Keratinocyte (primary cell): ENCODE results near the gene SP140L. TPM values are rescaled to one million over a fixed set of nuclear protein-coding genes. Genes with fewer than 3 reads are reported as not detected.
A peak's percentile ranks its signal among the peaks of the same experiment; 100 is the strongest.

ENCODE experiments used
- DNase-seq: peaks from one replicate; pipeline ENCODE4 v3.0.0-alpha.2; 2011; ENCODE audit warnings: low read depth, missing footprints, low spot score
- FAIRE-seq: peaks from 2 replicates; lab custom pipeline; 2011; peaks lifted over from hg19 to GRCh38; lab: Jason Lieb, UNC
- H2AFZ ChIP-seq: 2 replicates; pipeline ENCODE4 v1.6.0; 2012; ENCODE audit warnings: low read length, control low read depth, inconsistent platforms; ENCODE audit not compliant: control insufficient read depth
- H3K27ac ChIP-seq: 2 replicates; pipeline ENCODE4 v1.5.1; 2011; ENCODE audit warnings: low read length; ENCODE audit not compliant: control insufficient read depth, insufficient read depth
- H3K27me3 ChIP-seq: 3 replicates; pipeline ENCODE4 v1.6.0; 2011; ENCODE audit warnings: low read length; ENCODE audit not compliant: control insufficient read depth, insufficient read depth; ENCODE audit errors: extremely low read depth
- H3K36me3 ChIP-seq, 2 experiments: 2 replicates in 1 of 2; 3 replicates in 1 of 2; pipeline ENCODE4 v1.5.1; 2011; ENCODE audit warnings: low read length in 2 of 2, mild to moderate bottlenecking in 1 of 2; ENCODE audit not compliant: control insufficient read depth in 2 of 2, insufficient read depth in 2 of 2; ENCODE audit errors: extremely low read depth in 1 of 2
- H3K4me1 ChIP-seq: 3 replicates; pipeline ENCODE4 v1.5.1; 2011; ENCODE audit warnings: low read length; ENCODE audit not compliant: control insufficient read depth, insufficient read depth; ENCODE audit errors: extremely low read depth
- H3K4me2 ChIP-seq: 3 replicates; pipeline ENCODE4 v1.6.0; 2011; ENCODE audit warnings: low read depth, low read length; ENCODE audit not compliant: control insufficient read depth, insufficient read depth; ENCODE audit errors: extremely low read depth
- H3K4me3 ChIP-seq, 3 experiments: fragments of 200-600 bp in 1 of 3; sonication (generic) in 1 of 3; 2 replicates in 2 of 3; 3 replicates in 1 of 3; pipeline ENCODE4 v1.5.1; 2011 to 2016; ENCODE audit warnings: low read length in 3 of 3, mild to moderate bottlenecking in 3 of 3, control low read depth in 2 of 3, inconsistent platforms in 1 of 3, low read depth in 1 of 3, mixed read lengths in 1 of 3, mixed run types in 1 of 3, moderate library complexity in 1 of 3; ENCODE audit not compliant: control insufficient read depth in 2 of 3, insufficient read depth in 2 of 3; ENCODE audit errors: extremely low read depth in 1 of 3
- H3K79me2 ChIP-seq: 2 replicates; pipeline ENCODE4 v1.6.0; 2012; ENCODE audit warnings: low read length; ENCODE audit not compliant: control insufficient read depth, insufficient read depth
- H3K9ac ChIP-seq: 3 replicates; pipeline ENCODE4 v1.6.0; 2011; ENCODE audit warnings: low read length; ENCODE audit not compliant: control insufficient read depth, insufficient read depth; ENCODE audit errors: extremely low read depth
- H3K9me1 ChIP-seq: 3 replicates; pipeline ENCODE4 v1.6.0; 2011; ENCODE audit warnings: low read length; ENCODE audit not compliant: control insufficient read depth, insufficient read depth; ENCODE audit errors: extremely low read depth
- H3K9me3 ChIP-seq: 2 replicates; pipeline ENCODE4 v1.5.1; 2012; ENCODE audit warnings: low read depth, low read length; ENCODE audit not compliant: control insufficient read depth
- H4K20me1 ChIP-seq: 3 replicates; pipeline ENCODE4 v1.6.0; 2011; ENCODE audit warnings: low read length; ENCODE audit not compliant: control insufficient read depth, insufficient read depth; ENCODE audit errors: extremely low read depth
- EZH2 ChIP-seq: IDR thresholded peaks from one replicate; pipeline ENCODE4 v1.6.1; 2012; ENCODE audit warnings: inconsistent platforms, mild to moderate bottlenecking, low read length, moderate library complexity
- dilution Hi-C: fragments of 300-500 bp; cut with MboI; formaldehyde crosslinking; loops from one replicate; pipeline ENCODE4 v1.7.0; 2020; ENCODE audit warnings: low sequenced_read_pairs; ENCODE audit not compliant: extremely low pct_ligation_motif_present
- polyA plus RNA-seq, 5 experiments: library from polyadenylated mRNA; depleted of rRNA in 3 of 5; stranded (reverse) in 3 of 5; stranded (forward) in 1 of 5; unstranded in 1 of 5; fragments of >200 nt; gene quantifications; 1 replicate in 1 of 5; 2 replicates in 3 of 5; 3 replicates in 1 of 5; pipeline versions ENCODE4 v1.2.1 to v1.2.3, GENCODE V29; 2011 to 2012; ENCODE audit warnings: missing spikeins in 2 of 5, low read depth in 1 of 5, low replicate concordance in 1 of 5
- TF ChIP-seq, protein P1 (sequence below), 3 experiments: IDR thresholded peaks in 1 of 3; conservative IDR thresholded peaks in 1 of 3; optimal IDR thresholded peaks in 1 of 3; 2 replicates in 2 of 3; 3 replicates in 1 of 3; pipeline versions ENCODE3 to v1.5.1; 2011; ENCODE audit warnings: low read length in 3 of 3, mild to moderate bottlenecking in 3 of 3, moderate library complexity in 2 of 3, control low read depth in 1 of 3, inconsistent platforms in 1 of 3; ENCODE audit not compliant: insufficient read depth in 2 of 3; ENCODE audit errors: extremely low read depth in 1 of 3

SP140L gene
- polyA plus RNA-seq, 1 donor (not counting 4 experiments of a cell fraction or from before 2014, with no cell fraction given): 10.8 TPM

DNA sequence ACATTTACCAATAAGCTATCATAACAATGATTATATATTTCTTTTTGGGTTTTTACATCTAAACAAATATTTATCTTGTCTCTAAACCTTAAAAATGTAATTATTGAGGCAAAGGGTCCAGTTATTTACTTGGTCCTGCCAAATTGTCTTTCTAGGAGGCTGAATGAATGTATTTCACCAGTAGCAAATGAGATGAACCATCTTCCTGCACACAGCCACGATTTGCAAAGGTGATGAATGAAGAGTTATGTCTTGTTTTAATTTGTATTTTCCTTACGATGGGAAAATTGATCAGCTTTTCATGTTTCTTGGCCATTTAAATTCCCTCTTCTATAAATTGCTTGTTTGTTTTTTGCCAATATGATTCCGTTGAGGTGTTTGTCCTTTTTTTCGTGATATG lies 90.4 kb downstream of the SP140L start:
- H3K79me2 ChIP-seq: peaks cover 61% of the 10 kb centered on the region
- dilution Hi-C loops: no loop called here
- FAIRE-seq: no peak

DNA sequence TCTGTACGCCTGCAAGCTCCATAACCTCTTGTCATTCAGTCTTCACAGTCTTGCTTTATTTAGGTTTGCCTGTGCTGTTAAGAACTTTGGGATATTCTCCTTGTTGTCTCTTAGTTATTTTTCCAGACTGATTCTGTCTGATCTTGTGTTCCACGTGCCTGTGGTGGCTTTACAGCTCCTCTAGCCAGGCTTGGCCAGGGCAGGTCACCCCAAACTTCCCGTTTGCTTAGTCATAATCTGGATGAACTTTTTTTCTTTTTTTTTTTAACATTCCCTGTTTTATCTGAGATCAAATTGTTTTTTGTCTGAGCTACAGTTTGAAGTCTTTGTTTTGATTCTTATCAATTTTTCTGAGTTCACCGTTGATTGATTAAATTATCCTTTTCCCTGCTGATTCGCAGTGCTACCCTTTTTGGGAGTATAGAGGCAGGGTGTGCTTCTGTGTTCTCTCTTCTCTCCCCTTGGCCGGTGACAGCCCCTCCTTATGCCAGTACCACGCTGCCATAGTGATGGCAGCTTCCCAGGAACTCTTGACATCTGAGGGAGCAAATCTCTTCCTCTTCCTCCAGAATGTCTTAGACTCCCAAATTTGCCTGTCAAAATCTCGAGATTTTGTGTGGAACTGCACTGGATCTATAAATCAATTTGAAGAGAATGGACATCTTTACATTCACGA lies 91.5 kb downstream of the SP140L start:
- Histone ChIP-seq H3K27ac (peak overlapping the region; percentile 48), H3K4me2 (peak overlapping the region; percentile 90), H3K36me3 (peaks cover 0 to 3% of the 10 kb centered on the region in 2 experiments), H3K4me1 (peaks cover 30% of the 10 kb centered on the region), H3K79me2 (peaks cover 70% of the 10 kb centered on the region), H2AFZ (no peak overlapping the region), H4K20me1 (no peaks in the 10 kb centered on the region), H3K4me3 (peak overlapping the region; percentile 62 to 91 (median 90)), H3K9me1 (no peaks in the 10 kb centered on the region), H3K9ac (peak overlapping the region; percentile 61), H3K27me3 (no peaks in the 10 kb centered on the region), H3K9me3 (no peaks in the 10 kb centered on the region)
- TF ChIP-seq, protein P1, sequence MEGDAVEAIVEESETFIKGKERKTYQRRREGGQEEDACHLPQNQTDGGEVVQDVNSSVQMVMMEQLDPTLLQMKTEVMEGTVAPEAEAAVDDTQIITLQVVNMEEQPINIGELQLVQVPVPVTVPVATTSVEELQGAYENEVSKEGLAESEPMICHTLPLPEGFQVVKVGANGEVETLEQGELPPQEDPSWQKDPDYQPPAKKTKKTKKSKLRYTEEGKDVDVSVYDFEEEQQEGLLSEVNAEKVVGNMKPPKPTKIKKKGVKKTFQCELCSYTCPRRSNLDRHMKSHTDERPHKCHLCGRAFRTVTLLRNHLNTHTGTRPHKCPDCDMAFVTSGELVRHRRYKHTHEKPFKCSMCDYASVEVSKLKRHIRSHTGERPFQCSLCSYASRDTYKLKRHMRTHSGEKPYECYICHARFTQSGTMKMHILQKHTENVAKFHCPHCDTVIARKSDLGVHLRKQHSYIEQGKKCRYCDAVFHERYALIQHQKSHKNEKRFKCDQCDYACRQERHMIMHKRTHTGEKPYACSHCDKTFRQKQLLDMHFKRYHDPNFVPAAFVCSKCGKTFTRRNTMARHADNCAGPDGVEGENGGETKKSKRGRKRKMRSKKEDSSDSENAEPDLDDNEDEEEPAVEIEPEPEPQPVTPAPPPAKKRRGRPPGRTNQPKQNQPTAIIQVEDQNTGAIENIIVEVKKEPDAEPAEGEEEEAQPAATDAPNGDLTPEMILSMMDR (optimal IDR thresholded peaks at IDR 0.05 in 1 of 3, IDR thresholded peaks at IDR 0.05 in 1 of 3, conservative IDR thresholded peaks at IDR 0.05 in 1 of 3; ENCODE audit: extremely low read depth in 1 of 3, insufficient read depth in 2 of 3, low read length in 3 of 3): no peak
- TF ChIP-seq EZH2: no peak
- dilution Hi-C loops: no loop called here
- FAIRE-seq (peak; percentile 13), DNase-seq (no peak)

More for the DNA sequence above, 90.4 kb downstream of the SP140L start:
- H3K9me3 ChIP-seq: no peaks in the 10 kb centered on the region
- TF ChIP-seq, protein P1 (optimal IDR thresholded peaks at IDR 0.05 in 1 of 3, IDR thresholded peaks at IDR 0.05 in 1 of 3, conservative IDR thresholded peaks at IDR 0.05 in 1 of 3; ENCODE audit: extremely low read depth in 1 of 3, insufficient read depth in 2 of 3, low read length in 3 of 3): no peak
- TF ChIP-seq EZH2: no peak
- H3K9ac ChIP-seq: peak overlapping the region; percentile 61
- H4K20me1 ChIP-seq: no peaks in the 10 kb centered on the region
- H2AFZ ChIP-seq: no peak overlapping the region
- H3K4me1 ChIP-seq: peaks cover 32% of the 10 kb centered on the region
- peaks cover 0 to 3% of the 10 kb centered on the region in 2 experiments for H3K36me3 ChIP-seq
- no peaks in the 10 kb centered on the region for H3K9me1 ChIP-seq
- H3K27me3 ChIP-seq: no peaks in the 10 kb centered on the region
- peak overlapping the region; percentile 90 for H3K4me2 ChIP-seq
- peak overlapping the region; percentile 62 to 91 (median 90) for H3K4me3 ChIP-seq
- no peak for DNase-seq
- peak overlapping the region; percentile 97 for H3K27ac ChIP-seq
